Ovary (tissue), 3 donors: Measurements from ENCODE around the gene AMMECR1.

Experiments used
- CTCF ChIP-seq, 3 donors: fragments of 450-650 bp in 2 of 3; fragments of 200-600 bp in 1 of 3; IDR thresholded peaks; one replicate each; pipeline versions ENCODE4 v1.5.1 to v1.8.0; 2016 to 2022; ENCODE audit warnings: antibody characterized with exemption in 3 of 3, mild to moderate bottlenecking in 1 of 3
- EP300 ChIP-seq: sonication (generic); formaldehyde crosslinking; IDR thresholded peaks from one replicate; pipeline ENCODE4 v1.6.1; 2017; ENCODE audit warnings: antibody characterized with exemption
- POLR2A ChIP-seq: fragments of 450-650 bp; IDR thresholded peaks from one replicate; pipeline ENCODE4 v1.6.1; 2017; ENCODE audit warnings: antibody characterized with exemption, mild to moderate bottlenecking, moderate library complexity
- donor health status: DM: no; HTN: no; CAD: no.

GRCh38 chrX:110252711-110253110 lies 65.2 kb downstream of the AMMECR1 start:
- no peak for TF ChIP-seq CTCF (IDR thresholded peaks at IDR 0.05)
- no peak for TF ChIP-seq POLR2A
- no peak for TF ChIP-seq EP300
